NCI-H524 (cell line): ENCODE results near the gene PPIL3.
A peak's percentile ranks its signal among the peaks of the same experiment; 100 is the strongest.

Experiments used
- DNase-seq, 2 experiments: peaks; one replicate each; lab custom pipeline; 2025; lab: John Stamatoyannopoulos, UW

The PPIL3 gene

DNA sequence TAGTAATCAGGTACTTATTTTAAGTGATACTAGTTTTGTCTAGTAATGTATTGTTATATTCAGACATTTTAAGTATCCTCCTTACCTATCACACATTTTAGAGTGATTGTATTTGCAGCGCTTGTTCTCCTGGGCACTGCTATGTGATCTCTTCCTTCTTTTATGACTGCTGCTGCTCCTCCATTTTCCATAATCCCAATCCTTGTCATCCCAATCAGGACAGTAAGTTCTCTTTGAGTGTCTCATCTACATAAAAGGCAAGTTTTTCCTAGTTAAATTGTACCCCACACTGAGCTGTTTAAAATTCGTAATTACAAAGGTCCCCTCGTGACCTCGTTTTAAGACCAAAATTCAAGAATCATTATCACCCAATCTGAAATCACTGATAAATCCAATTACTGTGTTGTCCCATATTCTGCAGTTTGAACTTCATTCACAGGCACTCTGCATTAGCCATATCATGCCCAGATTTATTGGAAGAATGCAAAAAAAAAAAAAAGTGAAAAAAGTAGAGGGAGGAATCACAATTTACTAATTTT, 27.2 kb downstream of the PPIL3 start:
- no peak for DNase-seq

DNA sequence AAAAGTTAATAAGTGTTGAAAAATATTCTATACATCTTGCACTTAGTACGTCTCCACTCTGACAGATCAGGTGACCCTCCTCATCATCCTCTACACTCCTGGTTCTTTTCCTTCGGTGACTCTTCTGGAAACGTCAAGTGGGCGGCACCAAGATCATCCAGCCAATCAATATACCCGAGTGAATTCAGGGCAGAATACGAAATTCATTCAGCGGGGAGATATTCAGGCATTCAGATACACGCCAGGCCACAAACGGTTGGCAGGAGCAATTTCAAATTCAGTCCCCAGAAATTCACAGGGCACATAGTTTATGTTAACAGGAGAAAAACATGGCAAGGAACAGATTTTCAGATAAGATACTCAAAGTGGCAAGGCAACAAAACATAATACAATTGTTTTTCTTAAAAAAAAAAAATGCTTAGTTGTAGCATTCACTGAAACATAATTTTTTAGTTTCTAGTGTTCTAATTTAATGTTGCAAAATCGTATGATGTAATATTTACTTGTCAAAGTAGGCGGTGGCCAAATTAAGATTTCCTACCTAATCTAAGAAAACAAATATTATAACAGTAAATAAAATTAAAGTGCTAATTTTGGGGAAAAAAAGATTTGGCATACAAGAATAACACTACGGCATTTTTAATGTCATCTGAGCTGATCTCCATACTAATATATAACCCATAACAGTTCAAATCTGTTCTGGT, 28.6 kb downstream of the PPIL3 start:
- no peak for DNase-seq

DNA sequence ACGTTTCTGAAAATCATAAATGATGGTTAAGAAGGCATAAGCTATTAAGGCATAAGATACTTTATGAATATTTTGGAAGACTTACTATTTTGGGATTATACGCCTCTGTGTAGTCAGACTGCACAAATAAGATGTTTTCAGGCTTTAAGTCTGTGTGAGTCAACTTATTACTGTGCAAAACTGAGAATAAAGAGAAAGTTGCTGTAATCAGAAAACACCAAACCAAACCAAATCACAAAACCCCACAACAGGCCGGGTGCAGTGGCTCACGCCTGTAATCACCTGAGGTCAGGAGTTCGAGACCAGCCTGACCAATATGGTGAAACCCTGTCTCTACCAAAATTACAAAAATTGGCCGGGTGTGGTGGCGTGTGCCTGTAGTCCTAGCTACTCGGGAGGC, 32.1 kb downstream of the PPIL3 start:
- no peak for DNase-seq

DNA sequence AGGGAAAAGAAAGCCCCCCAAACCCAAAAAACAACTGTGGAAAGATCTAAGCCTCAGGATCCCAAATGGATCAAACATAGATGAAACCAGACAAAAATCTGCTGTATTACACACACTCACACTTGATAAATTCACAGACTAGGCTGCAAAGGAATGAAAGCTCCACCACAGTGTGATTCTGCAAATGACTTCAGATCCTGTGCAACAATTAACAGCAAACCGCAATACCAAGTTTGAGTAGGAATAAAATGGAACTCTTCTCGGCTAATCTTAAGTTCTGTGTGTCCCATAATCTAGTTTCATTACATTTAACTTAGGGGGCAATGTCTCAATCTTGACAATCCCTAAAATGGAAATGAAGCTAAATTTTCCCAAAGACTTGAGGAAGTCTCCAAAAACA, 36.3 kb downstream of the PPIL3 start:
- DNase-seq: no peak

DNA sequence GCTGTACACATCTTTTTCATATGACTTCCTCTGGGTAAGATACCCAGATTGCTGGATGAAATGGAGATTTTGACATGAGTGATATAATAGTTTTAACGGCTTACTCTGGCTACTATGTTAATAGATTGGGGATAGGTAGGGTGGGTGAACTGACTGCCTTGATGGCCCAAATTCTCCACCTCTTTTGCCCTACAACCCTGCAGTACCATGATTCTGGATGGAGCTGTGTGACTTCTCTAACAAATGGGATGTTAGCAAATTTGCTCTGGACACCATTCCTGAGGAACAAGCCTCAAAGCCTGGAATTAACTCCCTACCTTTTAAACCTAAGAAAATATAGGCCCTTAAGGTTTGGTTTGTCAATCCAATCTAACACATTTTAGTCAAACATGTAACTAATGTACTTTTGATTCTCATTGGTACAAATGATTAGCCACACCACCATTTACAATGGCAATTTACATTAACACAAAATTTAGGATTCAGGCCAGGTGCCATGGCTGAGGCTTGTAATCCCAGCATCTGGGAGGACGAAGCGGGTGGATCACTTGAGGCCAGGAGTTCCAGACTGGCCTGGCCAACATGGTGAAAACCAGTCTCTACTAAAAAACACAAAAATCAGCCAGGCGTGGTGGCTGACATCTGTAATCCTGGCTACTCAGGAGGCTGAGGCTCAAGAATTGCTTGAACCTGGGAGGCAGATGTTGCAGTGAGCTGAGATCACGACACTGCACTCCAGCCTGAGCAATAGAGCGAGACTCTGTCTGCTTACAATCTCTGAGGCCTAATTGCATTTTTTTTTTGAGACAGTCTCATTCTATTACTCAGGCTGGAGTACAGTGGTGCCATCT, 37.3 kb downstream of the PPIL3 start:
- DNase-seq: peak in 1 of 2 experiments; percentile 41

DNA sequence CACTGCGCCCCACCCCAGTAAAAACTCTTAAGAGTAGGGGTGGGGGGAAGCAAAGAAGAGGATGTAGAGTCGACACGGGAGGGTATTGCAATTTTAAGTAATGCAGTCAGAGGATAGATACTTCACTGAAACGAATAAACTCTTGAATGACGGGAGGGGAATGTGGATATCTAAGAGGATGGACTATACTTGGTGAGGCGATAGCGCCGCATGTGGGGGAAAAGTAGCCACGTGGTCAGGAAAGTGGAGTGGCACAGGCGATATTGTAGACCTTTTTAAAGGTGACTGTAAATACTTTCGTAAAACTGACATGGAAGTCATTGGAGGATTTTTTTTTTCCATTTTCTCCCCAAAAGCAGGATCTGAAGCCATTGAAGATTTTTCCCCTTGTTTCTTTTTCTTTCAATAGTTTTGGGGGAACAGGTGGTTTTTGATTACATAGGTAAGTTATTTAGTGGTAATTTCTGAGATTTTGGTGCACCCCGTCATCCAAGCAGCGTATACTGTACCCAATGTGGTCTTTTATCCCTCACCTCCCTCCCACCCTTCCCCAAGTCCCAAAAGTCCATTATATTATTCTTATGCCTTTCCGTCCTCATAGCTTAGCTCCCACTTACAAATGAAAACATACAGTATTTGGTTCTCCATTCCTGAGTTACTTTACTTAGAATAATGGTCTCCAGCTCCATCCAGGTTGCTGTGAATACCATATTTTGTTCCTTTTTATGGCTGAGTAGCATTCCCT, 38.2 kb downstream of the PPIL3 start:
- DNase-seq: no peak

DNA sequence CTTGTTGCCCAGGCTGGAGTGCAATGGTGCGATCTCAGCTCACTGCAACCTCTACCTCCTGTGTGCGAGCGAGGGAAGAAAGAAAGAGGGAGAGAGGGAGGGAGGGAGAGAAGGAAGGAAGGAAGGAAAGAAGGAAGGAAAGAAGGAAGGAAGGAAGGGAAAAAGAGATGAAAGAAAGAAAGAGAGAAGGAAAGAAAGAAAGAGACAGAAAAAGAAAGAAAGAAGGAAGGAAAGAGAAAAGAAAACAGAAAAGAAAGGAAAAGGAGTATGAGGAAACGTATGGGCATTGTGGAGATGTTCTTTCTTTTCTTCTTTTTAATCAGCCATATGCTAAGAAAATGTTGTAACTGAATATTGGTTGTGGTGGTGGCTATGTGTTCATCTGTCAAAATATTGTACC, 40.9 kb downstream of the PPIL3 start:
- no peak for DNase-seq

DNA sequence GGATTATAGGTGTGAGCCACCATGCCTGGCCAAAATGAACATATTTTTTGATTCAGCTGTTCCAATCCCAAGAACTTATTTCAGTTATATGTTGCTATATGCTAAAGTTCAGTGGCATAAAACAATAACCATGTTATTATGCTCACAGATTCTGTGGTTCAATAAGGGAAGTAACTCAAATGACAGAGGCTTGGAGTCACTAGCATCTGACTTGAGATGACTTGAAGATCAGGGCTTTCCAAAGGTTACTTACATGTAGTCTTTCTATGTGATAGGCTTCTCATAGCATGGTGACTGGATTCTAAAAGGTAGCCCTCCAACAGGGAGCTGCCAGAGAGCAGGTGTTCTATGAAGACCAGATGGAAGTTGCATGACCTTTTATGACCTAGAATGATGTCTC, 41.6 kb downstream of the PPIL3 start:
- no peak for DNase-seq

DNA sequence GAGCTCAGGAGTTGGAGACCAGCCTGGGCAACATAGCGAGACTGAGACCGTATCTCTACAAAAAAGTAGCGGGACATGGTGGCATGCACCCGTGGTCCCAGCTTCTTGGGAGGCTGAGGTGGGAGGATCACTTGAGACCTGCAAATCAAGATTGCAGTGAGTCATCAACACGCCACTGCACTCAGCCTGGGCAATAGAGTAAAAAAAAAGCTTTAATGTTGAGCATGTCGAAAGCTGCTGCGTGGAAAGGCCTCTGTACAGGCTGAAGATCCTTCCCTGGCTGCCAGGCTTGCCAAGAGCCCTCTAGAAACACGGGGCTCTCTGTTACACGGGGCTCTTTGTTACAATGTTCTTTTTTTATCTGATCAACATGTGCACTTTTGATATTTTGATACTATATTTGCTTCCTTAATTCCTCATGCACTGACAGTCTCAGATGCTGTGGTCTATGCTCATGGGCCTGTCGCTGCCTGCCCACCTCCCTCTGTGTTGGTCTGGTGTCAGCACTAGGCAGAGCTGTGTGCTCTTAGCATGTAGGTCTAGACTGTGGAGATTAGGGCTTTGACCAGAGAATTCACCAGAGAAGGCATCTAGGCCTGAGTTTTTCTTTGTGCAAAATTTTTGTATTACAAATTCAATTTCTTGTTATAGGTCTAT, 43.1 kb downstream of the PPIL3 start:
- DNase-seq: no peak

DNA sequence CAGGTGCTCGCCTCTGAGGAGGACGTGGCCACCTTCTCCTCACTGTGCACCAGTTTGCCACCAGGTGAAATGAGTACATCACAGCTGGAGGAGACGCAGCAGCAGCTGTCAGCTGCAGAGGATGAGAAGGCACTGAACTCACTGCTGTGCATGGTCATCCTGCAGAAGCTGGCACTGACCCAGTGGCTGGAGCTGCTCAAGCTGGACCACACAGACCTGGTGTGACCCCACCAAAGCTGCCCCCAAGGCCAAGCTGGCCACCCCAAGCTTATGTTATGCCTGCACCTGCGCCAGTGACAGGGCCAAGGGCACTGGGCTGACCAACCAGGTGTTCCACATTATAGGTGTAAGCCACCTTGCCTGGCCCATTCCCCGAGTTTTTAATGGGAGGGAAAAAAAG, 43.7 kb downstream of the PPIL3 start:
- DNase-seq: no peak

DNA sequence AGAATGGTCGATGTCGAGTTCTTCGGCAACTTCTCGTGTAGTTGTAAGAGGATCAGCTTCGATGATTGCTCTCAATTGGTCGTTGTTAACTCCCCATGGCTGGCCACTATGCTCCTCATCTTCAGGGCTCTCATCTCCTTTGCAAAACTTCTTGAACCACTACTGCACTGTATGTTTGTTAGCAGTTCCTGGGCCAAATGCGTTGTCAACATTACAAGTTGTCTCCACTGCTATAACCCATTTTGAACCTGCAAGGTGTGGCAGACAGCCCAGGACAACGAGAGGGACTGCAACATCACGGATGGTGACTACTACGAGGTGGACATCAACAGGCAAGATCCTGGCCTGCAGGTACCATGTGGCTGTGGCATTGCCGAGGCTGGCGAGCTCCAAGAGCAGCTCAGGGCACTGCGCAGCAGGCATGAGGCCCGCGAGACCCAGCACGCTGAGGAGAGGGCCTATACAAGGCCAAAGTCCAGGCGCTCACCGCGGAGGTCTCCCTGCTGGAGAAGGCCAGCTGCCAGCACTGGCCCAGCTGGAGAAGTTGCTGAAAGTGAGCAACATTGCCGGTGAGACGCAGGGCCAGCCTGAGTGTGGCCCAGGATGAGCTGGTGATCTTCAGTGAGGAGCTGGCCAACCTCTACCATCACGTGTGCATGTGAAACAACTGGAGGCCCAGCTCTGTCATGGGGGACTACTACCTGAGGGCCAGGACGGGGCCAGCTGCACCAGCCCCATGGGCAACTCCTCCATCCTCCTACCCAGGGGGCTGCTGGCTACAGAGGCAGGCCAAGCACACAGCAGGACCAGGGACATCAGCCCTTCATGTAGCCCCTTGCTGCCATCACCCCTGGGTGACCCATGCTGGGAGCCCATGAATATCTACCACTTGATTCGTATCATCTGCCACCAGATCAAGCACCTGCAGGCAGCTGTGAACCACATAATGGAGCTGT, 44.6 kb downstream of the PPIL3 start:
- no peak for DNase-seq

DNA sequence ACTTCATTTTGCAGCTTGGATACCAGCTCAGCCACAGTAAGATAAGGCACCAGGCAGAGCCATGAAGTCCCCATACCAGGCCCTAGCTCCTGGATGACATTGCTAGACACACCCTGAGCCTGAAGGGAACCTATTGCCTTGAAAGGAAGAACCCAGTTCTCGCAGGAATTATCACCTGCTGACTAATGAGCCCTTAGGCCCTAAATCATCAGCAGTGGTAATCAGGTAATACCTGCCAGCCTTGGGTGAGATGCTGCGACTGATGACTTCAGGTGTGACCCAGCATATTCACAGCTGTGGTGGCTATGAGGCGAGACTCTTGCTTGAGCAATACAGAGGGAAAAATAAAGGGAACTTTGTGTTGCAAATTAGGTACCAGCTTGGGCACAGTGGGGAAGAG, 49.4 kb downstream of the PPIL3 start:
- DNase-seq: no peak

DNA sequence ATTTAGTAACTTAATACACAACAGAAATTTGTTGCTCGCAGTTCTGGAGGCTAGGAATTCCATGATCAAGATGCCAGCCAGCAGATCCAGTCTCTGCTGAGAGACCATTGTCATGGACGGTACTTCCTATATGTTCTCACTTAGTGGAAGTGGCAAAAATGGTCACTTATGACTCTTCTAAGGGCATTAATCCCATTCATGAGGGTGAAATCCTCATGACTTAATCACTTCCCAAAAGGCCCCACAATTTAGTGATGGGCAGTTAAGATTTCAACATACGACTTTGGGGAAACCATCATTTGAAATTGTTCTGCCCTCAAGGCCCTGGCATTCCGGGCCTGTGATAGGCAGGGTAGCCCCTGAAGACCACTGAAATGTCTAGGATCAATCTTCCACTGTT, 54.2 kb downstream of the PPIL3 start:
- DNase-seq: no peak

DNA sequence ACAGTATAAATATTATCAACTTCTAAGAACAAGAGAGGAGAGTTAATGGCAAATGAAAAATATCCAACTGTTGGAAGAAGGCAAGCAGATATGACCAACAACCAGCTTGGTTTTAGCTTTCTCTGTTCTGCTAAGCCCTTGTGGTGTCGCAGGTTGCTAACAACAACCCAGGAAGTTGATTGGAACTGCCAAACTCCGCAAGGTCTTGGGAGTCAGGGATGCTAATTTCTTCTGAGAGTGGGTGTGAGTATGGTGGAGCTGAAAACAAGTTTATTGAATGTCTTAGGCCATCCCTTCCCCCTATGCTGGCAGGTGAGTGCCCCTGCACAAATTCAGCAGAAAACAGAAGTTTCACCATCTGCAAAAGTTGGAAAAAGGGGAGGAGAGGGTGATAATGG, 59.6 kb downstream of the PPIL3 start:
- DNase-seq: no peak

DNA sequence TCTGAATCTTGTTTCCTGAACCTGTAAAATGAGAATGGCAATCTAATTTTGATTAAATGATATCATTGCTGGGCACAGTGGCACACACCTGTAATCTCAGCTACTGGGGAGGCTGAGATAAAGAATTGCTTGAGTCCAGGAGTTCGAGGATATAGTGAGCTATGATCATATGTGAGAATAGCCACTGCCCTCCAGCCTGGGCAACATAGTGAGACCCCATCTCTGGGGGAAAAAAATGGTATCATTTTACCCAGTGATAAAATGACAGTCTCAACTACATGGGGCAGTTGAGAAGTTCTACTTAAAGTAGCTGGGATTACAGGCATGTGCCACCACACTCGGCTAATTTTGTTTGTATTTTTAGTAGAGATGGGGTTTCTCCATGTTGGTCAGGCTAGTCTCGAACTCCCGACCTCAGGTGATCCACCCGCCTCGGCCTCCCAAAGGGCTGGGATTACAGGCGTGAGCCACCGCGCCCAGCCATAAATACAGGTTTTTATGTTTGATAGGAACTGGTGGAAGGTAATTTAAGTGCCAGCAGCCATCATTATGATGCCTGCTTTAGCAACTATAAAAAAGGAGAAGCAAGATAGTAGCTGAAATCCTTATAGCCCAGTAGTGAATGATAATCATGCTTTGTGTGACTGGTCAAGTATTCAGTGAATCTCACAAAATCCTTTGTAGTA, 60.2 kb downstream of the PPIL3 start:
- DNase-seq: no peak

DNA sequence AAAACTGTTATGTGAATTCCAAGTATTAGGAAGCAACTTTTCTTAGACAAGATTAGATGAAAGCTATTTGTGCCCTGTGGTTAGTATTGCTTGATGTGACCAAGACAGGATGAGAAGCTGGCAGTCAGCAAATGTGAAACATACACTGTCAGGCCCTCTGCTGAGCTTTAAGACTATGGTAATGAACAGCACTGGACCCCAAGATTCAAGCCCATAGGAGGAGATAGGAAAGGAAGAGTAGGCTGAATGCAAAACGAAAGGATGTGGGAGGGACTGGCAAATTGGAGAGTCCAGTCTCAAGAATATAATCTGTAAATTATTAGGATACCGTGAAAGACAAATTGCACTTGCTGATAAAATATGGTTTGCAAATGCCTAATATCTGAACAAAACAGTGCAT, 60.8 kb downstream of the PPIL3 start:
- DNase-seq: no peak

DNA sequence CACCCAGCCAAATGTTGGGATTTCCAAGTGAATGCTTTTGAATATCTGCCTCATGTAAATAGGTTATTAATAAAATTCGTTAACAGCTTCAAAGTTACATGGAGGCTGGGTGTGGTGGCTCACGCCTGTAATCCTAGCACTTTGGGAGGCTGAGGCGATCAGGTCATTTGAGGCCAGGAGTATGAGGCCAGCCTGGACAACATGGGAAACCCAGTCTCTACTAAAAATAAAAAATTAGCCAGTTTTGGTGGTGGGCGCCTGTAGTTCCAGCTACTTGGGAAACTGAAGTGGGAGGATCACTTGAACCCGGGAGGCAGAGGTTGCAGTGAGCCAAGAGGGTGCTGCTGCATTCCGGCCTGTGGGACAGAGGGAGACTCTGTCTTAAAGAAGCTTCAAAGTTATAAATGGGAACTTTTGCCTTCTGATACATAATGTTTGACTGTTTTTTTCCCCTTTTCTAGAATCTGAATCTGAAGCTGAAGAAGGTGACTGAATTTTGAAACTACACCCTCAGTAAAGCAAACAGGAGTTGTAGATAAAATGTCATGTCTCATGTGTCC, 67.1 kb downstream of the PPIL3 start:
- no peak for DNase-seq
